ENCODE data around the gene ATG16L2.
"Not testable (repeated sequence)": the region's sequence is repeated elsewhere in the genome, so short reads cannot be mapped to it uniquely, and the experiment has no call there.

Gene ATG16L2

DNA sequence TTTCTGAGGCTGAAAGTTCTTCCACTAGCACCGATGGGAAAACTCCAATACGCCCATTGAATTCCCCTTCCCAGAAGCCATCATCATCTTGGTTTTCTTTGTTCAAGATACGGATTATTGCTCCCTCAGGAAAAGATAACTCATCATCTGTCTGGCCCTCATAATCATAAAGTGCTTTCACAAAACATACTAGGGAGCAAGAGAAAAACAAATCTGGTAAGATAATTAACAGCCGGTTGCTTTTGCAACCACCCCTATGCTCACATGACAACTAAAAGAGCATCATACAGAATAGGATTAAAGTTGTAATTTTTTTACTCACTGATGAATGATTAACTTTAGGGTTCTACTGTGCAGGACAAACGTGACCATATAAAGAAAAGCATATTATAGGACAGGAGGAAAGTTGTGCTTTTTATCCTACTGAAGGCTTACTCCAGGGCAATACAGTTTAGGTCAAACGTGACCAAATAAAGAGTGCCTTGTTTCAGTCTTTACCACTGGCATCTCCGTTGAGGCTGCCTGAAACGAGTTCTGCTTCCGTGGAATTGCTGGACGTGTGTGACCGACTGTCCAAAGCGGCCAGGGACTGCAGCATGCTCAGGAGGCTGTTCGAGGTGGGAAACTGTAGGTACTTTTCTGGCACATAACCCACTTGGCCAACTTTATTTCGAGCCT is 28.6 kb downstream of the ATG16L2 start:
- DNase-seq (ENCODE audit: low read depth), result no peak

DNA sequence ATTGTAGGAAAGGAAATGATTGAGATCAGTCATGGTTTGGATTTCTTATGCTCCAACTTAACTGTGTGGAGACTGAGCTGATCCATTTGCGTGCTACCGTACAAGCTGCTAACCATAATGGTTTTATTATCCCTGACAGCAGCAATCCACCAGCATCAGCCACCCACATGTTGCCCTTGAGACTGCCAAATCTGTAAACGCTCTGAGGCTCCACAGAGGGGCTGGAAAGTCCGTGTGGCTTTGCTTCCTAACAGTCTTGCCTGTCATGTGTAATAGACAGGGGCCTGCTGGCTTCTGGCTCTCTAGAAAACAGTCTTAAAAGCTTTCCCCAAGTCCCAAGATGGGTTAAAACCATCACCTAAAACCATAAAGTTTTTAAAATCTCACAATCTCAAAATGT is 30.1 kb downstream of the ATG16L2 start:
- no peak for DNase-seq (ENCODE audit: low read depth)

DNA sequence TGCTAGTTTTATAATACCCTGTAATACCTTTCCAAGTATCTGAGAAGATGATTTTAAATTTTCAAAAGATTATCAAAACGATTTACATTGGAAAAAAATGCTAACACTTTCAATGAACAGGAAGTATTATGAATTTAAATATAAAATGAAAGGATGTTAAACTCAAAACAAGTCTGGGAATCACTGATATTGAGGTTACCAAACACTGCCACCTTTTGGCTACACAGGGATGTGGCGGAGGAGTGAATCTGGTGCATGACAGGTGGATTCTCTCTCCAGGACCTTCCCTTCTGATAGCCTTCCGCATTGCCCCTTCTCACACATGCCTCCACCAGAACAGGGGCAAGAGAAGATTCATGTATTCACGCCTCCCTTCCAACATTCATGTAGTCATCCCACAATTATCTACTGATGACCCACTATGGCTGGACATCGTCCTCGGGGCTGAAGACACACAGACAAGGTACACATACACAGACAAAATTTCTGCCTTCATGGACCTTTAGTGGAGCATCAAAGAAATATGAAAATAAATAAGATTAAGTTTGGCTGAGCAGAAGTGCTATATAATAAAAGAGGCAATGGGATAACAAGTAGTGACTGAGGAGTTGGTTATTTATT is 34.7 kb downstream of the ATG16L2 start:
- DNase-seq (ENCODE audit: low read depth), result no peak

DNA sequence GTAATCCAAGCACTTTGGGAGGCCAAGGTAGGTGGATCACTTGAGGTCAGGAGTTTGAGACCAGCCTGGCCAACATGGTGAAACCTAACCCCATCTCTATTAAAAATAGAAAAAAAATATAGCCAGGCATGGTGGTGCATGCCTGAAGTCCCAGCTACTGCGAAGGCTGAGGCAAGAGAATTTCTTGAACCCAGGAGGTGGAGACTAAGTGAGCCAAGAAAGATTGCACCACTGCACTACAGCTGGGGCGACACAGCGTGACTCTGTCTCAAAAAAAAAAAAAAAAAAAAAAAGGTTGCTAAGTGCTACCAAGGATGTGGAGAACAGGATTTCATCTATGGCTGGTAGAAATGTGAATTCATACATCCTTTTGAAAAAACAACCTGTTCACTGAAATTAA is 36.6 kb downstream of the ATG16L2 start:
- no peak for DNase-seq (ENCODE audit: low read depth)

DNA sequence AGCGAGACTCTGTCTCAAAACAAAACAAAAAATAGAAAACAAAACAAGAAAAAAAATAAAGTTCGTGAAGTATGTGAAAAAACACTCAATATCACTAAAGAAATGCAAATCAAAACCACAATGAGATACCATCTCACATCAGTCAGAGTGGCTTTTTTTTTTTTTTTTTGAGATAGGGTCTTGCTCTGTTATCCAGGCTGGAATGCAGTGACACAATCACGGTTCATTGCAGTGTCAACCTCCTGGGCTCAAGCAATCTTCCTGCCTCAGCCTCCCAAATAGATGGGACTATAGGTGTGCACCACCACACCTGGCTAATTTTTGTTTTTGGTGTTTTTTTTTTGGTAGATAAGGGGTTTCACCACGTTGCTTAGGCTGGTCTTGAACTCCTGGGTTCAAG is 37.5 kb downstream of the ATG16L2 start:
- no peak for DNase-seq (ENCODE audit: low read depth)

DNA sequence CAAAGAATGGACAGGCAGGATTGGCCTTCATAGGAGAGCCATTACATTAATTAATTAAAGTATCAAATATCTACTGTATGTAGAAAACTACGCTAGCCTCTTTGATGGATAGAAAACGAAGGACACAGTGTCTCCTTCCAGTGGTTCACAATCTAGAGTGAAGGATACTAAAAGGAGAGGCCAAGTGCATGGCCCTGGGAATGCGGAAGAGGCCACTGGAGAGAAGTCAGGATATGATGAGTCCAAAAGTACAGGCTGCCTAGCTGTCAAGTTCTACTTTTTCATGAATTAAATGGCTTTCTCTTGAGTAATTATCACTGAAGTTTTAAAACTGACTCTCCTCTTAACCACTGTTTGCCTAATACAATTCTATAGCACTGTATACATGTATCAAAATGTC is 41.9 kb downstream of the ATG16L2 start:
- no peak for DNase-seq (ENCODE audit: low read depth)

DNA sequence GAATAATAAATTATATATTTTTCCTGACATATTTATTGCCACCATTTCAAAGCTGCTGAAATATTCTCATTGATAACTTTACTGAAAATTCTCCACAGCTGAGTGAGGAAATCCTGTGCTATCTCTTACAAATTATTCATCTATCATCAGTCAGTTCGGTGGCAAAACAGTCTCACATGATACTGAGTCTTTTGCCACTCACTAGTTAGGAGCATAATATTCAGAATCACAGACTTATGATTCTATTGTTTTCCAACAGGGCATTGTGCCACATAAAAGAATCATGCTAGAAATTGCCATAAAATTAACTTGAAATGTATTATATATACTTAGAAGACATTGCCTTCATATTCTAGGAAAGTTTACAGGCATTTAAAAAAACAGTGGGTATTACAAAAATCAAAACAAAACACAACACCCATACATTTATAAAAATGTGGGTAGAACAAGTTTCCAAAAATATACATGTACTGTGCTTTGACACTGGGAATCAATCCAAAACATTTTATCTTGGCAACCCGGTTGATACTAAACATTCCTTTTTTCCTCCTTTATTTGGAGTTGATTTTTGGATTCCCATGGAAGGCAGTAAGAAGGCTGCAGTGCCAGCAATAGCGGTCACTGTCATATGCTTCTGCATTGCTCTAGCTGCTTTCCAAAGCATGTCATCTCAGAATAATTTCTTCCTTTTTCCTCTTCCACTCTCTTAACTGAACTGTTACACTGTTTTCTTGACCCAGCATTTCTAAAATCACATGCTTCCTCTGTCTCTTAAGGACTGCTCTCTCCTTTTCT is 42.5 kb downstream of the ATG16L2 start:
- DNase-seq (ENCODE audit: low read depth), result no peak

DNA sequence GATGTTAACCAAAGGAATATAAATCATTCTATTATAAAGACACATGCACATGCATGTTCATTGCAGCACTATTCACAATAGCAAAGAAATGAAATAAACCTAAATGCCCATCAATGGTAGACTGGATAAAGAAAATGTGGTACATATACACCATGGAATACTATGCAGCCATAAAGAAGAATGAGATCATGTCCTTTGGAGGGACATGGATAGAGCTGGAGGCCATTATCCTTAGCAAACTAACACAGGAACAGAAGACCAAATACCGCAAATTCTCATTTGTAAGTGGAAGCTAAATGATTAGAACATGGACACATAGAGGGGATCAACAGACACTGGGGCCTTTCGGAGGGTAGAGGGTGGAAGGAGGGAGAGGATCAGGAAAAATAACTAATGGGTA is 44.1 kb downstream of the ATG16L2 start:
- DNase-seq (ENCODE audit: low read depth), result not testable (repeated sequence)

DNA sequence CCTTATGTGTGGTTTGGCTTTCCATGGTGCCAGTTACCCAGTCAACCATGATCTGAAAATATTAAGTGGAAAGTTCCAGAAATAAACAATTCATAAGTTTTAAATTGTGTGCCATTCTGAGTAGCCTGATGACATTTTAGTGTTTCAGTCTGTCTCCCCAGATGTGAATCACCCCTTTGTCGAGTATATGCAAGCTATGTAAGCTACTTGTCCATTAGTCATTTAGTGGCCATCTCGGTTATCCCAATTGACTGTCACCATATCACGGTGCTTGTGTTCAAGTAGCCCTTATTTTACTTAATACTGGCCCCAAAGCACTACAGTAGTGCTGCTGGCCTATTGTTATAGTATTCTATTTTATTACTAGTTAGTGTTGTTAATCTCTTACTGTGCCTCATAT is 44.9 kb downstream of the ATG16L2 start:
- DNase-seq (ENCODE audit: low read depth), result no peak

DNA sequence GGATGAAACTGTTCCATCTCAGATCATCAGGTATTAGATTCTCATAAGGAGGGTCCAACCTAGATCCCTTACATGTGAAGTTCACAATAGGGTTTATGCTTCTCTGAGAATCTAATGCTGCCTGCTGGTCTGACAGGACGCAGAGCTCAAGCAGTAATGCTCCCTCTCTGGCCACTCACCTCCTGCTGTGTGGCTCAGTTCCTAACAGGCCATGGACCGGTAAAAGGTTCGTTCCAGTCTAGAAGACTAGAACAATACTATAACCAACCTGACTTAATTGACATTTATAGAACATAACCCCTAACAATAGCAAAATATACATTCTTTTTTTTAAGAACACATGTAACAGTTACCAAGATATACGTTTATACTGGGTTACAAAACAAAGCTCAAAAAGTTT is 45.8 kb downstream of the ATG16L2 start:
- DNase-seq (ENCODE audit: low read depth), result no peak

DNA sequence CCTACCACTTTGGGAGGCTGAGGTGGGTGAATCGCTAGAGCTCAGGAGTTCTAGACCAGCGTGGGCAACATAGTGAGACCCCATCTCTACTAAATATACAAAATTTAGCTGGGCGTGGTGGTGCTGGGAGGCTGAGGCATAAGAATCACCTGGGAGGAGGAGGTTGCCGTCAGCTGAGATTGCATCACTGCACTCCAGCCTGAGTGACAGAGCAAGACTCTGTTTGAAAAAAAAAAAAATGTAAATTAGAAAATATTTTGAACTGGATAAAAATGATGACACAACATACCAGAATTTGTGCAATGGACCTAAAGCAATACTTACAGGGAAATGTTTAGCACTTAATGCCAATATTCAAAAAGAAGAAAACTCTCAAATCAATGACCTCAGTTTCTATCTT is 46.4 kb downstream of the ATG16L2 start:
- DNase-seq (ENCODE audit: low read depth), result no peak

DNA sequence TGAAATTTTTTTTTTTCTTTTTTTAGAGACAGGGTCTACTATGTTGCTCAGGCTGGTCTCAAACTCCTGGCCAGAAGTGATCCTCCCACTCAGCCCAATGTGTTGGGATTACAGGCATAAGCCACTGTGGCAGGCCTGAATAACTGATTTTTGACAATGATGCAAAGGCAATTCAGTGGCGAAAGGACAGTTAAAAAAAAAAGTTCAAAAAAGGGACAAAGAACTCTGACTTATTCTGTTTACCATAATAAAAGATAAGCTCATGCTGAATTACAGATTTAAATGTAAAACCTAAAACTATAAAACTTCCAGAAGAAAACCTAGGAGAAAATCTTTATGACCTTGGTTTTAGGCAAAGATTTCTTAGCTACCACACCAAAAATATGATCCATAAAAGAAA is 48.9 kb downstream of the ATG16L2 start:
- no peak for DNase-seq (ENCODE audit: low read depth)

DNA sequence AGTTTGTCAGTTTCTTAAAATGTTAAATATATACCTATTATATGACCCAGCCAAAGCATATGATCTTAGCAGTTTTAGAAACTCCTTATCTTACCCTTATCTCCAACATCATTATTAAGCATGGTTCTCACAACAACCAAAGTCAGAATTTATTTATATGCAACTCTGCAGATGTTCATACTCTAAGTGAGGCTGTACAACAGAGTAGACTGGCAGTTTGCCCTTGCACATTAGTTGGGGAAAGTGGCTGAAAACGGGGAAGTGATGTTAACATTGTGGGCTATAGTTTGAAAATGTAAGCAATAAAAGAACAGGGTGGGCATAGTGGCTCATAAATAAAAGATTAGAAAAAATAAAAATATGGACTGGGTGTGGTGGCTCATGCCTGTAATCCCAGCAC is 49.7 kb downstream of the ATG16L2 start:
- no peak for DNase-seq (ENCODE audit: low read depth)

DNA sequence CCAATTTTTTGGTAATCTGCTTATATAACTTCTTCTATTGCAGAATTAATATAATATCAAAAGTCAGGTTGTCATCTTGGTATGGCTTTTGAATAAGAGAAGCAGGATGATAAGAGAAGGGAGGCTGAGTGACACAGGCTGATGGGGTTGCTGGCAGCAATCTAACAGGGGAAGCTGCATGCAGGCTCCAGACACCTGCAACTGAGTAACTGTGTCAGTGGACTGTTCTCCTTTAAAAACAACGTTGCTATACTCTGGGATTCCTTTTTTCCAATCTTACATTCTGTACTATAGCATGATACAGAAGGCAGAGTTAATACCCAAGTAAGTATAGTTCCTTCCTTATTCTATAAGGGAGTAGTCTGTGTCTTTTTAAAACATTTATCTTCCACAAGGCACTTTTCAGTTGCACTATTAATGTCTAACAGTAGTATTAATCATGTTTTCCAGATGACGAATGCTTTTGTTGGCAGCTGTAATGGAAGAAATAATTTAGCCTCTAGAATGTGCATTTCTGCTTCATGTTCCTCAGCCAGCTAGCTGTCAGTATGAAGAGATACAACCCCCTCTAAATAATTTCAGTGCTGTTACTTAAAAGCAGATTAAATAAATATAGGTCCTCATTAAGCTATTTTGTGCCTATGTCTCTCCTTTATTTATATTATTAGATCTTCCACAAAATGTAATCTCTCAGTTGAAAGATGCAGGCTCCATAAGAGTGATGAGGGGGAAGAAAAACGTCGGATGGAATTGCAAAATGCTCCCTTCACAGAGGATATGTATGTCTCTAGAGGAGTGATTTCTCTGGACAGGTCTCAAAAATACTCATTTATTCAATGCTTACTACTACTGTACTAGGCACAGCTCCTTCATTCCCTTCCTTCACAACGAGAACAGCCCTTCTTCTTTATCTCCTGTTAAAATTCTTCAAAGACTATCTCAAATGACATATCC is 50.8 kb downstream of the ATG16L2 start:
- DNase-seq (ENCODE audit: low read depth), result no peak

DNA sequence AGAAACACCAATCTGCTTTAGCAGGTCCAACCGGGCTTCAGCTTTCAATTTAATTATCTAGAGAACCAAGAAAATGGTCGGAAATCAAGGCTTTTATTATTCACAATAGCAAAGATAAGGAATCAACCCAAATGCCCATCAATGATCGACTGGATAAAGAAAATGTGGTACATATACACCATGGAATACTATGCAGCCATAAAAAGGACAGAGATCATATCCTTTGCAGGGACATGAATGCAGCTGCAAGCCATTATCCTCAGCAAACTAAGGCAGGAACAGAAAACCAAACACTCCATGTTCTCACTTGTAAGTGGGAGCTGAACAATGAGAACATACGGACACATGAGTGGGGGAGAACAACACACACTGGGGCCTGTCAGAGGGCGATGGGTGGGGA is 53.8 kb downstream of the ATG16L2 start:
- no peak for DNase-seq (ENCODE audit: low read depth)

DNA sequence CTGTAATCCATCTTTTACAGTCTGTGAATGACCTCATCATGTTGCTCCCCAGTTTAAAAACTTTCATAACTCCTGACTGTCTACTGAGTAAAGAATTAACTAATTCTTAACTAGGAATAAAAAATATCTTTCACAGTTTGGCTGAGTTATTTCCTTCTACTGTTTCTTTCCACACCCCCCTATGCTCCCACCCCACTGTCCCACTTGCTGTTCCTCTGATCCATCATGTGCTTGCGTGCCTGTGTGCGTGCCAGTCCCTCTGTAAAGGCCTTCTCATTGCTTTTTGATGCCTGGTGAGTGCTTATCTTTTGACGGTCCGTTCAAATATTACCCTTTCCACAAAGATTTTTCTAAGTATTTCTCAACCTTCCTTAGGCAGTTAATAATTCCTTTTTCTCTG is 55.6 kb downstream of the ATG16L2 start:
- no peak for DNase-seq (ENCODE audit: low read depth)

DNA sequence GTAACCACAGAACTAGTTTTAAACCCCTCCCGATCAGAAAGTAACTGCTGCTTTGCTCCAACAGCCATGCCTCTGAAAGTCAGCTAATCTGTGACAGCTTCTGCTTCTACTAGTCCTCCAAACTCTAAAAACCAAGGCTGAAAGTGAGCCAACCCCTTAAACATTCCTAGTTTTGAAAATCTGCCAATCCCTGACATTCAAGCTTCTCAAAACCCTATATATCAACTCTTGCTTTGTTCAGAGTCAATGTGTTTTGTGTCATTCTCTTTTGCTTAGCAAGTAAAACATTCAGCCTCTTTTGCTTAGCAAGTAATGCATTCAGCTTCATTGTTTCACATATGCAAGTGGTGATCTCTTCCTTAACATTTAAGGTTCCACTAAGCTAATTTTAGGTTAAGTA is 56.9 kb downstream of the ATG16L2 start:
- DNase-seq (ENCODE audit: low read depth), result no peak

DNA sequence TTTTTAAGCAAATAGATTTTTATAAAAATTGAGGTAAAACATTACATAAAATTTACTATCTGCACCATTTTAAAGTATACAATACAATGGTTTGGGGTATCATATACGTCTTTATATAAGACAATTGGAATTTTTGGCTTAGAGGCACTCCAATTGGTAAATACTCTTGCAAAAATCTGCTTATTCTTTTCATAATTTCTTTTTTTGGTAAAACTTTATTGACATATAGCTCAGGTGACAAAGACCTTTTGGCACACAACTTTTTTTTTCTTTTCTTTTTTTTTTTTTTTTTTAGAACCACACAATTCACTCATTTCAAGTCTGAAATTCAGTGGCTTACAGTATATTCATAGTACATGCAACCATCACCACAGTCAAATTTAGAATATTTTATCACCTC is 57.8 kb downstream of the ATG16L2 start:
- DNase-seq (ENCODE audit: low read depth), result no peak

DNA sequence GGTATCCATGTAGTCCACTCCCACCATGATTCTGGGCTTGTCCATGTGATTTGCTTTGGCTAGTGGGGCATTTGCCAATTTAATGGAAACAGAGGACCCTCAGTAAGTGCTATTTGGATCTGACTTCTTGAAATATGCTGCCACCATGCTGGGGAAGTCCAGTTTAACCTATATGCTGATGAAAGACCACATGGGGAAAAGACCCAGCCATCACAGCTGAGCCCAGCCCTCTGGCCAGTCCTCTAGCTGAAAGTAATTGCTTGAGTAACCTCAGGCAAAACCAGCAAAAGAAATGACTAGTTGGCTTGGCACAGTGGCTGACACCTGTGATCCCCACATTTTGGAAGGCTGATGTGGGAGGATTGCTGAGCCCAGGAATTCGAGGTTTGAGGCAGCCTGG is 61.5 kb downstream of the ATG16L2 start:
- no peak for DNase-seq (ENCODE audit: low read depth)

DNA sequence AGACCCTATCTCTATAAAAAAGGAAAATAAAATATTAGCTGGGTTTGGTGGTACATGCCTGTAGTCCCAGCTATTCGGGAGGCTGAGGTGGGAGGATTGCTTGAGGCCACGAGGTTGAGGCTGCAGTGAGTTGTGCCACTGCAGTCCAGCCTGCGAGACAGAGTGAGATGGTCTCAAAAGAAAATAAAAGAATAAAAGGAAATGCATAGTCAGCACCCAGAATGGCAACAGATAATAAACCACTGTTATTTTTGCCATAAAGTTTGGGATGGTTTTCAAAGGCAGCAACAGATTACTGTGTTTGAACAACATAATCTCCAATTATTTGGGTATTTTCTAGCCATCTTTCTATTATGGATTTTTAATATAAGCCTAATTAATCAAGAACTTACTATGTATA is 61.9 kb downstream of the ATG16L2 start:
- no peak for DNase-seq (ENCODE audit: low read depth)

Measured in non-pigmented ciliary epithelial cell (primary cell).